Neutrophil (primary cell): ENCODE measurements around the gene RTN4RL1.

ENCODE experiments used
- H3K27ac ChIP-seq: fragments of 200-600 bp; sonication (generic); 2 replicates; pipeline ENCODE4 v1.5.1; 2016; ENCODE audit warnings: mild to moderate bottlenecking, moderate library complexity
- H3K27me3 ChIP-seq: fragments of 200-600 bp; sonication (generic); 2 replicates; pipeline ENCODE4 v1.6.0; 2016; ENCODE audit warnings: mild to moderate bottlenecking
- H3K36me3 ChIP-seq: fragments of 200-600 bp; sonication (generic); 2 replicates; pipeline ENCODE4 v1.5.1; 2017
- H3K4me1 ChIP-seq, 2 experiments: fragments of 200-600 bp in 1 of 2; sonication (generic) in 1 of 2; 1 replicate in 1 of 2; 2 replicates in 1 of 2; pipeline versions ENCODE4 v1.5.1 to v1.6.1; 2013 to 2016; ENCODE audit warnings: low read depth in 1 of 2, low read length in 1 of 2, mild to moderate bottlenecking in 1 of 2, moderate library complexity in 1 of 2; ENCODE audit not compliant: control insufficient read depth in 1 of 2, insufficient read depth in 1 of 2
- H3K4me3 ChIP-seq, 2 experiments: fragments of 200-600 bp in 1 of 2; sonication (generic) in 1 of 2; 1 replicate in 1 of 2; 2 replicates in 1 of 2; pipeline ENCODE4 v1.5.1; 2013 to 2016; ENCODE audit warnings: low read depth in 1 of 2, low read length in 1 of 2, mild to moderate bottlenecking in 1 of 2, moderate library complexity in 1 of 2
- H3K9me3 ChIP-seq: fragments of 200-600 bp; sonication (generic); 2 replicates; pipeline ENCODE4 v1.5.1; 2016
- CTCF ChIP-seq: fragments of 200-600 bp; sonication (generic); IDR thresholded peaks from 2 replicates; pipeline ENCODE4 v1.5.1; 2016; ENCODE audit warnings: antibody characterized with exemption

RTN4RL1 gene

DNA sequence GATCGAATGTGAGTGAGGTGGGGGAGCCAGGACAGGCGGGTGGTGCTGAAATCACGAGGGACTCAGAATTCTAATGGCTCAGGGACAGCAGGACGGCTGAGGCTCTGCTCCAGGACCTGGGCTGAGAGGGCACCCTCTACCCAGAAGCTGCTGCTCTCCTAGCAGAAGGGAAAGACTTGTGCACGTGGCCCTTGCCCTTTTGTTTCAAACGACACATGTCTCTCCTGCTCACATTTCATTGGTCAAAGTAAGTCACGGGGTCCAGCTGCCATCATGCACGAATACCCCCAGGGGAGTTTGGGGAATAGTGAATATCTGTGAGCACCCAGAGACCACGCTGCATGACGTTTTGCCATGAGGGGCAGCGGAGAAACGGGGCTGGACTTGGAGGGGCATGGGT lies 73.2 kb downstream of the RTN4RL1 start:
- no peak overlapping the region for H3K27ac ChIP-seq
- no peaks in the 10 kb centered on the region for H3K27me3 ChIP-seq
- TF ChIP-seq CTCF, result no peak
- H3K4me3 ChIP-seq, result no peak overlapping the region
- no peaks in the 10 kb centered on the region for H3K9me3 ChIP-seq
- H3K36me3 ChIP-seq, result no peaks in the 10 kb centered on the region
- H3K4me1 ChIP-seq, result no peaks in the 10 kb centered on the region

DNA sequence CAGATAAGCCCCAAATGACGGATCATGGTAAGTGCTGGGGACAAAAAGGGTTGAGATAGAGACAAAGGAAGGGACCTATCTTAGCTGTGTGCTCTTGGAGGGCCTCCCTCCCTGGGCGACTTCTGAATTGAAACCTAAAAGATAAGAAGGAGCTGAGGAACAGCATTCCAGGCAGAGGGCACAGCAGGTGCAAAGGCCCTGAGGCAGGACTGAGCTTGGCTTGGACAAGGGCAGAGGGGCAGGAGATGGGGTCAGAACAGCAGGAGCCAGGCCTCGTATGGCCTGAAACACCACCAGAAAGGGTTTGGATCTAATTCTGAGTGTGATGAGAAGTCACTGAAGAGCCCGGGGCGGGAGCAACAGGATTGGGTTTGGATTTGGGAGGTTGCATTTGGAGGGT lies 75.4 kb downstream of the RTN4RL1 start:
- Histone ChIP-seq H3K27me3 (no peaks in the 10 kb centered on the region), H3K4me3 (no peak overlapping the region), H3K27ac (no peak overlapping the region), H3K9me3 (no peaks in the 10 kb centered on the region), H3K36me3 (no peaks in the 10 kb centered on the region), H3K4me1 (no peaks in the 10 kb centered on the region)
- no peak for TF ChIP-seq CTCF

DNA sequence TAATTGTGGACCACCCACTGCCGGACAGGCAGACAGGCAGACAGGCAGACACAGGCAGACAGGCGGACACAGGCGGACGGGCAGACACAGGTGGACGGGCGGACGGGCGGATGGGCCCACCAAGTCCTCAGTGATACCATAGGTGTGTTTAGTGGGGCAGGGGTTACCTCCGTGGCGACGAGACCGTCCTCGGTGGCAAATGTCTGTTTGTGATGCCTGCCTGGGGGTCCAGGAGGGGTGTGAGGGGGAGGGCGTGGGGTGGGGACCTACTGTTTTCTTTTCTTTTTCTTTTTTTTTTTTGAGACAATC lies 76.7 kb downstream of the RTN4RL1 start:
- no peak for TF ChIP-seq CTCF
- Histone ChIP-seq H3K4me1 (no peaks in the 10 kb centered on the region), H3K27me3 (no peaks in the 10 kb centered on the region), H3K9me3 (no peaks in the 10 kb centered on the region), H3K27ac (no peak overlapping the region), H3K36me3 (no peaks in the 10 kb centered on the region), H3K4me3 (no peak overlapping the region)

- Histone ChIP-seq H3K9me3 (no peaks in the 10 kb centered on the region), H3K4me1 (no peaks in the 10 kb centered on the region), H3K27ac (no peak overlapping the region), H3K36me3 (no peaks in the 10 kb centered on the region), H3K4me3 (no peak overlapping the region), H3K27me3 (no peaks in the 10 kb centered on the region)
- TF ChIP-seq CTCF, result no peak
Observed at GRCh38 chr17:1947743-1948516, 77.2 kb downstream of the RTN4RL1 start.

- Histone ChIP-seq H3K4me1 (no peaks in the 10 kb centered on the region), H3K27me3 (no peaks in the 10 kb centered on the region), H3K4me3 (no peak overlapping the region), H3K36me3 (no peaks in the 10 kb centered on the region), H3K9me3 (no peaks in the 10 kb centered on the region), H3K27ac (no peak overlapping the region)
- no peak for TF ChIP-seq CTCF
Observed at GRCh38 chr17:1947229-1947742, 77.8 kb downstream of the RTN4RL1 start.
